ENCODE results near the gene CENPP. TPM values are rescaled to one million over a fixed set of nuclear protein-coding genes. Genes with fewer than 3 reads are reported as not detected.

Gene CENPP
- total RNA-seq, 1 experiment from 2014 or later: 8.3 TPM

DNA sequence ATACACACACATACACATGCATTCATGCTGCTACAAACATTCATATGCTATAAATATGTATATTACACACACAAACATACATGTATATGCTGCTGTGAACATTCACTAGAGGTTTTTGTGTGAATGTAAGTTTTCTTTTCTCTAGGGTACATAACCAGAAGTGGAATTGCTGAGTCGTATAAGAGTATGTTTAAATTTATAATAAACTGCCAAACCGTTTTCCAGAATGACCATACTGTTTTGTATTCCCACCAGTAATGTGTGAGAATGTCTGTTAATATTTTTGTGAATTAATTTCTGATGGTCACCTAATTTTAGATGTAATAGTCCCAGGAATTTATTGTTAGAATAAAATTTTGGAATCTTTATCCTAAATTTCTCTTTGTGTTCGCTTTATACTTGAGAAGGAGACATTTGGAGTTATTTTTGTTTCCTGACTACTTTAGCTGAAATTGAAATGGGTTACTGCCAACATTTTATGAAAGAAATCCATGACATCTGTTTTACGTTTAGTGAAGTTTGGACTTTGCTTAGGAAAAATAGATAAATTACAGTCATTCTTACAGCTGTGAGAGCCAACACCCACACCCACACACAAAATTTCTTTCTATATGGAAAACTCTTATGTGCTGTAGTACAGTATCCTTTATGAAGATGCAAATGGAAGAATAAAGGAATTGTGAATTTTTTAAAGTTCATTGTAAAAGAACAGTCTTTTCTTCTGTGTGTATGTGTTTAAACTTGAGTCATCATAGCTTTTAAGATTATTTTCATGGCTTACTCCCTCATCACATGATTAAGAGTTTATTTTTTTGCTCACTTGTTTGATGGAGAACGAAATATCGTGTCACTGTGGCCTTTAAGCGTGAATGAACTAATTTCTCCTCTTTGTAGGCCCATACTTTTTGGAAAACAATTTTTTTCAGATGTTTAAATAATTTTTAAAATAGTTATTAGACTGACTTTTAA is 24.3 kb downstream of the CENPP start:
- H3K79me2 ChIP-seq (ENCODE audit: low read length): no peaks in the 10 kb centered on the region
- CTCF ChIA-PET: no interaction called here
- H3K4me3 ChIP-seq (ENCODE audit: low read length): no peak overlapping the region
- no peaks in the 10 kb centered on the region for H3F3A ChIP-seq (ENCODE audit: low read length, unreplicated experiment)
- no peaks in the 10 kb centered on the region for H3K4me1 ChIP-seq (ENCODE audit: insufficient read depth, low read length)
- H2AFZ ChIP-seq (ENCODE audit: low read length): no peak overlapping the region
- no peaks in the 10 kb centered on the region for H3K9me3 ChIP-seq (ENCODE audit: low read length)
- H3K27me3 ChIP-seq (ENCODE audit: low read length): no peaks in the 10 kb centered on the region
- ATAC-seq: no peak
- H3K27ac ChIP-seq (ENCODE audit: low read length): no peak overlapping the region
- TF ChIP-seq, protein P1, sequence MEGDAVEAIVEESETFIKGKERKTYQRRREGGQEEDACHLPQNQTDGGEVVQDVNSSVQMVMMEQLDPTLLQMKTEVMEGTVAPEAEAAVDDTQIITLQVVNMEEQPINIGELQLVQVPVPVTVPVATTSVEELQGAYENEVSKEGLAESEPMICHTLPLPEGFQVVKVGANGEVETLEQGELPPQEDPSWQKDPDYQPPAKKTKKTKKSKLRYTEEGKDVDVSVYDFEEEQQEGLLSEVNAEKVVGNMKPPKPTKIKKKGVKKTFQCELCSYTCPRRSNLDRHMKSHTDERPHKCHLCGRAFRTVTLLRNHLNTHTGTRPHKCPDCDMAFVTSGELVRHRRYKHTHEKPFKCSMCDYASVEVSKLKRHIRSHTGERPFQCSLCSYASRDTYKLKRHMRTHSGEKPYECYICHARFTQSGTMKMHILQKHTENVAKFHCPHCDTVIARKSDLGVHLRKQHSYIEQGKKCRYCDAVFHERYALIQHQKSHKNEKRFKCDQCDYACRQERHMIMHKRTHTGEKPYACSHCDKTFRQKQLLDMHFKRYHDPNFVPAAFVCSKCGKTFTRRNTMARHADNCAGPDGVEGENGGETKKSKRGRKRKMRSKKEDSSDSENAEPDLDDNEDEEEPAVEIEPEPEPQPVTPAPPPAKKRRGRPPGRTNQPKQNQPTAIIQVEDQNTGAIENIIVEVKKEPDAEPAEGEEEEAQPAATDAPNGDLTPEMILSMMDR (conservative IDR thresholded peaks at IDR 0.05; ENCODE audit: low read depth, low read length): no peak
- no peak for TF ChIP-seq EZH2phosphoT487 (IDR thresholded peaks at IDR 0.05; ENCODE audit: borderline replicate concordance, low read length)
- TF ChIP-seq EZH2 (IDR thresholded peaks at IDR 0.05; ENCODE audit: low read length, unreplicated experiment): no peak
- POLR2A ChIA-PET (ENCODE audit: unreplicated experiment): no interaction called here
- H3K9ac ChIP-seq (ENCODE audit: low read length): no peak overlapping the region
- no peak for DNase-seq
- no peaks in the 10 kb centered on the region for H4K20me1 ChIP-seq (ENCODE audit: low read length)
- BruUV-seq (replicated peaks): no TSS peak
- intact Hi-C loops (cut with micrococcal nuclease): no loop called here
- H3K9me2 ChIP-seq (replicated peaks; ENCODE audit: low read length): no peaks in the 10 kb centered on the region
- H3K4me2 ChIP-seq (ENCODE audit: low read length): no peak overlapping the region
- H3K36me3 ChIP-seq (ENCODE audit: low read depth, low read length): no peaks in the 10 kb centered on the region

DNA sequence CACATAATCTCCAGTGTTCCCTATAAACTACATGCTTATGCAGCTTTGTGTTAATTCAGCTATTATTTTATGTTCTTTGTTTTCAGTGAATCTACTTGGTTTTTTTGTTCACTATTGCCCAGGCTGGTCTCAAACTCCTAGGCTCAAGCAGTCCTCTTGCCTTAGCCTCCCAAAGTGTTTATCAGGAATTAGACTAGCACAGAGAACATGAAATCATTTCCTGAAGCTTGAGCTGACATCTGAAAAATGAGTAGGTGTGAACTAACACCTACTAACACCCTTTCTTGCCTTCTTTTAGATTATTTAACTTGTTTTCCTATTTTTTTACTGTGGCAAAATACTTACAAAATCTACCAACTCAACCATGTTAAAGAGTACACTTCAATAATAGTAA is 25.0 kb downstream of the CENPP start:
- DNase-seq (no peak), ATAC-seq (no peak)
- H4K20me1 ChIP-seq (ENCODE audit: low read length): no peaks in the 10 kb centered on the region
- no peak overlapping the region for H3K27ac ChIP-seq (ENCODE audit: low read length)
- POLR2A ChIA-PET (ENCODE audit: unreplicated experiment): no interaction called here
- CTCF ChIA-PET: no interaction called here
- intact Hi-C loops (cut with micrococcal nuclease): no loop called here
- TF ChIP-seq EZH2 (IDR thresholded peaks at IDR 0.05; ENCODE audit: low read length, unreplicated experiment) (no peak), EZH2phosphoT487 (IDR thresholded peaks at IDR 0.05; ENCODE audit: borderline replicate concordance, low read length) (no peak)
- TF ChIP-seq, protein P1 (conservative IDR thresholded peaks at IDR 0.05; ENCODE audit: low read depth, low read length): no peak
- no TSS peak for BruUV-seq (replicated peaks)
- H3K9me2 ChIP-seq (replicated peaks; ENCODE audit: low read length): no peaks in the 10 kb centered on the region
- no peaks in the 10 kb centered on the region for H3K4me1 ChIP-seq (ENCODE audit: insufficient read depth, low read length)
- no peak overlapping the region for H3K4me2 ChIP-seq (ENCODE audit: low read length)
- H3K4me3 ChIP-seq (ENCODE audit: low read length): no peak overlapping the region
- no peaks in the 10 kb centered on the region for H3K79me2 ChIP-seq (ENCODE audit: low read length)
- H2AFZ ChIP-seq (ENCODE audit: low read length): no peak overlapping the region
- H3K27me3 ChIP-seq (ENCODE audit: low read length): no peaks in the 10 kb centered on the region
- H3F3A ChIP-seq (ENCODE audit: low read length, unreplicated experiment): no peaks in the 10 kb centered on the region
- H3K9ac ChIP-seq (ENCODE audit: low read length): no peak overlapping the region
- 0 out of 2 replicates have a peak, but pooled peaks cover 3% of the 10 kb centered on the region for H3K9me3 ChIP-seq (ENCODE audit: low read length)
- no peaks in the 10 kb centered on the region for H3K36me3 ChIP-seq (ENCODE audit: low read depth, low read length)

DNA sequence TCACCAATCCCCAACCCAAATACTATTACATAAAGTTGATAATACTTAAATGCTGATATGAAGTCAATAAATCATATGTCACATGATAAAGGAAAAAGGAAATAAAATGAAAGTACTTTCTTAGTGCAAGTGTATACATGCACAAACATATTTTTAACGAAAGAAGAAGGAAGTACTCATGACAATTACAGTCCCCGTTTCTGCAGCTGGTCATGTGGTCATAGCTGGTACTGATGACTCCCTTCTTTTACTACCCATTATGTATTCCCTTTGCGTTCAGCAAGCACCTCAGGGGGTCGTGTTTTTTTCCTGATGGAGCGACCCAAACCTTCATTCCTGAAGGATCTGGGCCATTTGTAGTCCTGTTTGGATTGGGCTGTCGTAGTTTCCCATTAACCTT is 27.3 kb downstream of the CENPP start:
- no peak overlapping the region for H2AFZ ChIP-seq (ENCODE audit: low read length)
- no peaks in the 10 kb centered on the region for H3K9me2 ChIP-seq (replicated peaks; ENCODE audit: low read length)
- H3K9me3 ChIP-seq (ENCODE audit: low read length): 0 out of 2 replicates have a peak, but pooled peaks cover 3% of the 10 kb centered on the region
- ChIA-PET CTCF (no interaction called here), POLR2A (ENCODE audit: unreplicated experiment) (no interaction called here)
- DNase-seq (no peak), ATAC-seq (no peak)
- no peaks in the 10 kb centered on the region for H3K36me3 ChIP-seq (ENCODE audit: low read depth, low read length)
- no peak overlapping the region for H3K4me2 ChIP-seq (ENCODE audit: low read length)
- H3K79me2 ChIP-seq (ENCODE audit: low read length): no peaks in the 10 kb centered on the region
- H3K4me1 ChIP-seq (ENCODE audit: insufficient read depth, low read length): no peaks in the 10 kb centered on the region
- no peak overlapping the region for H3K9ac ChIP-seq (ENCODE audit: low read length)
- BruUV-seq (replicated peaks): no TSS peak
- H3K27me3 ChIP-seq (ENCODE audit: low read length): no peaks in the 10 kb centered on the region
- no peaks in the 10 kb centered on the region for H3F3A ChIP-seq (ENCODE audit: low read length, unreplicated experiment)
- intact Hi-C loops (cut with micrococcal nuclease): no loop called here
- H3K27ac ChIP-seq (ENCODE audit: low read length): no peak overlapping the region
- no peak overlapping the region for H3K4me3 ChIP-seq (ENCODE audit: low read length)
- TF ChIP-seq EZH2phosphoT487 (IDR thresholded peaks at IDR 0.05; ENCODE audit: borderline replicate concordance, low read length) (no peak), EZH2 (IDR thresholded peaks at IDR 0.05; ENCODE audit: low read length, unreplicated experiment) (no peak)
- TF ChIP-seq, protein P1 (conservative IDR thresholded peaks at IDR 0.05; ENCODE audit: low read depth, low read length): no peak
- H4K20me1 ChIP-seq (ENCODE audit: low read length): no peaks in the 10 kb centered on the region

Measured in PC-3 (cell line).